ENCODE measurements around the gene DNM3.
A peak's percentile ranks its signal among the peaks of the same experiment; 100 is the strongest.

Gene DNM3

DNA sequence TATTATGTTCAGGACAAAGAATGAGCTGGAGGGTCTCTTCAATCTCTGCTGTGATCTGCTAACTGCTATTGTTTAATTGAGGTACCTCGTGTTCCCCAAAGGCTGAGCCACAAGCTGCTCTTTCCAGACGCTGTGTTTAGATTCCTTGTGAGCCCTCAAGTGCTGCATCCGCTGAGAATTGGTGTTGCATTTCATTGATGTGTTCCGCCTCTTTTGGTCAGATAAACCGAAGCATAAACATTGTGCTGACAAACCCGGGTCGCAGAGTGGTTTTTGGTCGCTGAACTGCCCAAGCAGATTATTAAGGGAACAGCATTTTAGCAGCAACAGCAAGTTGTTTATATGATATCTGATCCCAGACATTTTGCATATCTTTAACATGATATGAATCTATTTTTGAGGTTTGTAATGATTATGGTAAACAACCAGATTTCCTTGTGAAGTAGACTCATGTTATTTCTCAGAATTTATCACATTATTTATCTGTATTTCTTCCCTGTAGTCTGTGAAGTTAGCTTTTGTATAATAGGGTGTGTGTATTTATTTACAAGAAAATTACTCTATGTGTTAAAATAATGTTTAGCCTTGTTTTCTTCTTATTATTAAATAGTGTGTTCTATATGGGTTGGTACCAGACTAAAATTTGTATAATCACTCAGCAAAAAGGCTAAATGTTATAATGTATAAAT, 362.0 kb downstream of the DNM3 start:
- DNase-seq, result no peak

- no peak for DNase-seq
Observed at GRCh38 chr1:172203902-172204301, 362.6 kb downstream of the DNM3 start.

DNA sequence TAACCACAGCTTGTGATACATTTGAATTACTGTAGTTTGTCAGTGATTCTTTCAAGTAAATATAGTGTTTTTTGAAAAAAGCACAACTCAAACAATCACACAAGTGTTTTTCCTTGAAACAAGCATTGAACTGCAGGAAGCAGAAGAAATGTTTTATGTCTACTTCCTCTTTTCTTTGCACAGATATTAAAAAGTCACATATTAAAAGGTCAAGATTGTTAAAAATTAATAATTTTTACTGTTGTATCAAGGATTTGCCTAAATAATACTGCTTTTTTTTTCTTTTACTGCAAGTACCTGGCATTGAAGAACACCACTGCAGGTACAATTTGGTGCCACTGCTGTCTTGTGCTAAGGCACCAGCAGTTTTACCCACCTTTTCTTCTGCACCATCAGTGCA, 365.0 kb downstream of the DNM3 start:
- no peak for DNase-seq

- DNase-seq, result no peak
Observed at GRCh38 chr1:172208635-172209034, 367.3 kb downstream of the DNM3 start.

DNA sequence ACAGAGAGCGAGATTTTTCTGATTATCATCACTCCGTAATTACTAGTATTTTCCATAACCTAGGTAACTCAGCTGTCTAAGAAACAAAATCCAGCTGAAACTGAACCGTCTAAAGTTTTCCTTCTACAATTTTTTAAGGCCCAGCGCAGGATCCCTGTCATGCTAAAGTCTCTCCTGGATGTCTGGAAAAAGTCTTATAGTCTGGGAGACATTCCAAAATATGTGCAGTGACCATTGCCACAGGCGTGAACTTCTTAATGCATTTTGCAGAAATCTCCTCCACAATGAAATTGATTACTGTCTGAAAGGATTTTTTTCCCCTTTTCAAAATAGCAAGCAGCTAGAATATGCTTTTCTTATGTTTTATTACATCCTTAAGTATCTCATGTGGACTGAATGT, 369.9 kb downstream of the DNM3 start:
- no peak for DNase-seq

GRCh38 chr1:172212124-172212523, 370.8 kb downstream of the DNM3 start:
- DNase-seq, result no peak

GRCh38 chr1:172215006-172215405, 373.7 kb downstream of the DNM3 start:
- DNase-seq, result no peak

DNA sequence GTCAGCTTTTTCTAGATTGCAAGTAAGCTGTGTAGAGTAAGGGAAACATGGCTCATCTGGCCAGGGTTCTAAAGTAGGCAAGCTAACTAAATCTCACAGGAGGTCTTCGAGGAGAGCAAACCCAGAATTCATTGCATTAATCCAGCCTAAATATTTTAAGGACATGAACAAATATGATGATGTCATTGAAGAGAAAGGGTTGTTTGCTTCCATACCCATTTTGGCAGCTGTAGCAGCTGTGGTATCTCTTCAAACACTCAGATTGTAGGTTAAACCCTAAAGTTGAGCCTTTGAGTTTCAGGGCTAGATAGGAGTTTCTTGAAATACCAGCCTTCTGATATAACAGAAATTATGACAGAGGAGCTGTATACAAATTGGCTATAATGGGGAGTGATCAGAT, 378.7 kb downstream of the DNM3 start:
- peak; percentile 17 for DNase-seq

- DNase-seq, result no peak
Observed at GRCh38 chr1:172220376-172220775, 379.1 kb downstream of the DNM3 start.

DNA sequence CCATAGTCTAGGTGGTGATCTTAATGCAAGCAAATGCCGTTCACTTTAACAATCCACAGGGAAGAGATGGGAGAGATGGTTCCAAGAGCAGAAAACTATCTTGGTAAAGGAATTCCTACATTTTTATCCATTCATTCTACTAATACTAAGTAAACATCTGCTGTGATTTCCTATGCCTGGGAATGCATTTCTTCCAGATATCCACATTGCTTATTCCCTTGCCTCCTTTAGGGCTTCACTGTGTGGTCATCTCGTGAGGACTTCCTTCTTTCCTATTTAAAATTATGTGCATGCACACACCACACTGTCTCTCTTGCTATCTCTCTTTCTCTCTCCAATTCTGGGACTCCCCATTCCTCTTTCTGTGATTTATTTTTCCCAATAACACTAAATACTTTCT, 380.1 kb downstream of the DNM3 start:
- DNase-seq, result no peak

DNA sequence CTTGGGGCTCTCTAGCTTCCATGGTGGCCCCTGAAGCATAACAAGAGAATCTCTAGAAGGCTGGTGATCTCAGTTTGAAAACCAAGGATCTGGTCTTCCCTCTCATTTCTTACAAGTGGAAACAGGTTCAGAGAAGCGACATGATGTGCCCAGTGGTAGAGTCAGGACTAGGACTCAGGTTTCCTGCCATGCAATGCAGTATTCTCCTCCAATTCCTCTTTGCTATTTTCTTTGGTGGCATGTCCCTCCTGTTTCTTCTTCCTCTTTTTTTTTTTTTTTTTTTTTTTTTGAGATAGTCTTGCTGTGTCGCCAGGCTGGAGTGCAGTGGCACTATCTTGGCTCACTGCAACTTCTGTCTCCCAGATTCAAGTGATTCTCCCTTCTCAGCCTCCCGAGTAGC, 383.6 kb downstream of the DNM3 start:
- no peak for DNase-seq

- no peak for DNase-seq
Observed at GRCh38 chr1:172229942-172230341, 388.6 kb downstream of the DNM3 start.

DNA sequence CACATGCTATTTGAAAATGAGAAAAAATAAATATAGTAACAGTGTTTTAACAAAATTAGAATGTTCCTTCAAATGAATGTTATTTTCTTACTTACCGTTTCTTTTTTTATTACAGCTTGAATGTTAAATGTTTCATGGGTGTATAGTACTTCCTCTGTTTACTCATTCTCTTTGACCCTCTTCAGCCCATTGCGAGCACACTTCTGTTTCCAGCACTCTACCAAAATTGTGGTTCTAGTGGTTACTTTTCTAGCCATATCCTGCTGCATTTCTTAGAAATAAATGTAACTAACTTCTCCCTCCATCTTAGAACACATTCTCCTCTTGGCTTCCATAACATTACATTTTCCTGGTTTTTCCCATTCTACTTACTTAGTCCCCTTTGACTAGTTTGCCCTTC, 389.2 kb downstream of the DNM3 start:
- DNase-seq, result no peak

DNA sequence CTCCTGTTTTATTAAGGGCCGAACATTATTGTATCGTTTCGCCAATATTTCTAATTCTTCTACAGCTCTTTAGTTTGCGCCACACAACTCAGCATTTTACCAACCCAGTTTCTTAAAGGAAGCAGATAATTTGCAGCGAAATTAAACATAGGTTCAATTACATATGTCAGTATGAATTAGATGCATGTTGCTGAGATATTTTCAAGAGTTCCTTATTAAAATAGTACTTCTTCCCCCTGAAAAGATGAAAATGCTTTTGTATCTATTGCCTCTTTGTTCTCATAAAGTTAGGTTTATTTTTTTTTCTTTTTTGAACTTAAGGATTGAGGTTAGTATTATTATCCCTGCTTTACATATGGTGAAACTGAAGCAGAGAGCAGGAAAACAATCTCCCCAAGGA, 395.7 kb downstream of the DNM3 start:
- no peak for DNase-seq

- DNase-seq, result no peak
Observed at GRCh38 chr1:172238158-172238557, 396.9 kb downstream of the DNM3 start.

DNA sequence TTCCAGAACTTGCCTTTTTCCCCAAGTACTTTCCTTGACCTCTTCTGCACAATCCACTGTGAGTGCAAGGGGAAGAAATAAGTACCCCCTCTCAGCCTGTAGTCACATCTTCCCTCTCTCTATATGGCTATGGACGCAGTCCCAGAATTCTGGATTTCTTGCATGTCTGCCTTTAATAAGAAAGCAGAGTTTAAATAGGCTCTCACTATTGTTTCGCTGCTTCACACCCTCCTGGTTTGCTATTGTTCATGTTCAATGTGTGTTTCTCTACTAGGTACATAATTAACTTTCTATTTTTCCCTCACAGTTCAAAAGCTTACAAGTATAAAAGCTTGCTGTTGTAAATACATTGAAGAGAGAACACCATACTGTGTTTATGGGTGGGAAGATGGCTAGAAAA, 397.7 kb downstream of the DNM3 start:
- DNase-seq, result no peak

- no peak for DNase-seq
Observed at GRCh38 chr1:172239901-172240300, 398.6 kb downstream of the DNM3 start.

GRCh38 chr1:172241540-172241939, 400.2 kb downstream of the DNM3 start:
- DNase-seq, result no peak

- DNase-seq, result no peak
Observed at GRCh38 chr1:172244865-172245264, 403.6 kb downstream of the DNM3 start.

DNA sequence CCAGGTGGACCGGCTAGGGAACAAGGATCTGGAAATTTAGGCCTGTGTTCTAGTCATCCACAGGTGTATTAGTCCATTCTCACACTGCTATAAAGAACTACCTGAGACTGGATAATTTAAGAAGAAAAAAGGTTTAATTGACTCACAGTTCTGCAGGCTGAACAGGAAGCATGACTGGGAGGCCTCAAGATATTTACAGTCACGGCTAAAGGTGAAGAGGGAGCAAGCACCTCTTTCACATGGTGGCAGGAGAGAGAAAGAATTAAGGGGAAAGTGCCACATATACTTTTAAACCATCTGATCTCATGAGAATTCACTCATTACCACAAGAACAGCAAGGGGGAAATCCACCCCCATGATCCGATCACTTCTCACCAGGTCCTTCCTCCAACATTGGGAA, 404.5 kb downstream of the DNM3 start:
- no peak for DNase-seq

DNA sequence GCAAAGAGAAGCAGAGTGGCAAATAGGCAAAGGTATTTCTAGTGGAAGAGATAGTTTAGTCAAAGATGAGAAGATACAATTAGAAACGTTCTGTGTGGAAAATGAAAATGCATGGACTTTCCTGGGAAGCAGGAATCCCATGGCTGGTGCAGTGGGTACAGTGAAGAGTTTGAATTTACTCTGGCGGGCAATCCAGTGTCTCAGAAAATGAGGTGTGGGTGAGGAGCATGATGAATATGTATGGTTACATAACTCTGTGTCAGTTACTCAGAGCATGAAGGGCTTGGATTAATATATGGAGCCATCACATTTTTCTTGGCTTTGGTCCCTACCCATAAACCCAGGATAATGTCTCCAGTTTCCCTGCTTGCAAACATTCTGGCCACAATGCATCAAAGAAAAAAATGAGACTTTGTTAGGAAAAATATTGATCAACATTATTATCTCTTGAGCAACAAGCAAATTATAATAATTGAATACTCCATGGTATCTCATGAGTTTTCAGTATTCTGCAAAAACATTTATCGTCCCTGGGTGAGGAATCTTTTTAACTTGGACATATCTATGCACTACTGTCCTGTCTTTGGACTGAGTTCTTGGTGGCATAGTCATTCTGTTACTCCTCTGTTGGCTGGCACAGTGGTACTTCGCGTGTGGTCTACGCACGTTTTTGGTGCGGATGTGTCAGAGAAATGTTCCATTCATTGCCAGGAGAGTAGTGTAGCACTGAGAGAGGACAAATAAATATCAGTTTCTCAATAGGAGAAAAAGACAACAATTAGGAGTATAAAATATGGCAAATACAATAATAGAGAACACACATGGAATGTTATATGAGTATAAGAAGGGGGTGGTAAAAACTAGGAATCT, 405.5 kb downstream of the DNM3 start:
- DNase-seq, result no peak

- no peak for DNase-seq
Observed at GRCh38 chr1:172251486-172251885, 410.2 kb downstream of the DNM3 start.

DNA sequence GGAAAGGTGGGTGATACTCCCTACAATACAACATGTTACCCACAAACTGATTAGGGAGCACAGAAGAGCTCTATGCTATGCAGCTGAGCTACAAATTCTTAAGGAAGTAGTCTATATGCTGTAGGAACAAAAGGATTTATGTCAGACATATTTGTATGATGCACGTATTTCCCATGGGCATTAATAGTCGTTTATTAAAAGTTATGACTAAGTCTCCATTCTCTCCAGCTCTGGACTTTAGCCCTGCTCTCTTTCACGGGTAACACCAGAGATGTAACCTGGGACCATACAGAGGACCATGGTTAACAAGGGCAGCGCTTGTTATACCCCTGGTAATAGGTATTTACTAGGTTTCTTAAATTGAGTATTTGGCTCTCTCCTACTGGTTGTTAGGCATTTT, 411.0 kb downstream of the DNM3 start:
- DNase-seq, result no peak

DNA sequence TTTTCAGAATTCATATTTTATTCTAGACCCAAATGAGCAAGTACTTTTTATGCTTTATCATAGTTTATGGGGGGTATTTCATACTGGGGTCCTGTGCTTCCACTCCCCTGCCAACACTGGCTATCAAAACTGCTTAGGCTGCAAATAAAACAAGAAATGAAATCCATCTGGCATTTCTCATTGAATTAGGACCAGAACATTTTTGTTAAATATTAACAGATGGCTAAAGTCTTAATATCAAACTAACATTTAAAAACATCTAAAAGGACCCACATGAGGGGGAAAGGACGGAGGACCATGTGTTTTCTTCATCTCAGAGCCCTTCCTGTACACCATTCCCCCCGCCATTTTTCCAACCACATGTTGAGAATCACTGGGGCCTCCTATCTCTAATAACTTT, 411.7 kb downstream of the DNM3 start:
- no peak for DNase-seq
